Uterus (tissue), 4 donors: Measurements from ENCODE around the gene WNK3. TPM values are rescaled to one million over a fixed set of nuclear protein-coding genes. Genes with fewer than 3 reads are reported as not detected.
A peak's percentile ranks its signal among the peaks of the same experiment; 100 is the strongest.

Experiments used
- DNase-seq, 2 donors: peaks; one replicate each; pipeline ENCODE4 v3.0.0-alpha.2; 2019 to 2020
- H3K27ac ChIP-seq, 2 donors: fragments of 200-600 bp; sonication (generic); 1 replicate in 1 of 2; 2 replicates in 1 of 2; pipeline ENCODE4 v1.5.1; 2016 to 2018
- H3K27me3 ChIP-seq, 2 donors: fragments of 200-600 bp; sonication (generic); one replicate each; pipeline ENCODE4 v1.5.1; 2018 to 2019; ENCODE audit warnings: control low read depth in 1 of 2
- H3K36me3 ChIP-seq, 2 donors: fragments of 200-600 bp; sonication (generic); one replicate each; pipeline ENCODE4 v1.5.1; 2019; ENCODE audit warnings: control low read depth in 1 of 2
- H3K4me1 ChIP-seq, 2 donors: fragments of 200-600 bp; sonication (generic); one replicate each; pipeline ENCODE4 v1.5.1; 2018 to 2019; ENCODE audit warnings: control low read depth in 1 of 2
- H3K4me3 ChIP-seq, 2 donors: fragments of 200-600 bp; sonication (generic); 1 replicate in 1 of 2; 2 replicates in 1 of 2; pipeline ENCODE4 v1.5.1; 2018 to 2019; ENCODE audit warnings: mild to moderate bottlenecking in 1 of 2
- H3K9me3 ChIP-seq, 2 donors: fragments of 200-600 bp; sonication (generic); one replicate each; pipeline ENCODE4 v1.5.1; 2019; ENCODE audit warnings: control low read depth in 1 of 2
- POLR2A ChIP-seq, 2 donors: fragments of 450-650 bp; IDR thresholded peaks; one replicate each; pipeline ENCODE4 v1.6.1; 2016; ENCODE audit warnings: antibody characterized with exemption in 2 of 2, mild to moderate bottlenecking in 1 of 2, moderate library complexity in 1 of 2
- intact Hi-C: fragments of 100-400 bp; cut with DNase I; formaldehyde crosslinking; loops from one replicate; pipeline ENCODE4 v1.15.1; 2023; ENCODE audit warnings: low total_unique reads
- total RNA-seq, 4 donors: library from RNA; depleted of rRNA in 3 of 4; stranded (reverse); fragments of >200 nt in 3 of 4; gene quantifications; one replicate each; pipeline versions ENCODE4 v1.1.0 to v1.2.4, GENCODE V29; 2014 to 2023
- TF ChIP-seq, protein P1 (sequence below), 4 experiments: fragments of 200-600 bp in 2 of 4; fragments of 450-650 bp in 2 of 4; sonication (generic) in 2 of 4; IDR thresholded peaks; one replicate each; pipeline ENCODE4 v1.5.1; 2016 to 2019; ENCODE audit warnings: antibody characterized with exemption in 4 of 4, mild to moderate bottlenecking in 2 of 4, moderate library complexity in 1 of 4
- donor health status: DM: yes; HTN: yes; CAD: no.

The WNK3 gene
- total RNA-seq, 4 donors from 2014 or later = 1.5 to 10.9 (median 4.0) TPM

DNA sequence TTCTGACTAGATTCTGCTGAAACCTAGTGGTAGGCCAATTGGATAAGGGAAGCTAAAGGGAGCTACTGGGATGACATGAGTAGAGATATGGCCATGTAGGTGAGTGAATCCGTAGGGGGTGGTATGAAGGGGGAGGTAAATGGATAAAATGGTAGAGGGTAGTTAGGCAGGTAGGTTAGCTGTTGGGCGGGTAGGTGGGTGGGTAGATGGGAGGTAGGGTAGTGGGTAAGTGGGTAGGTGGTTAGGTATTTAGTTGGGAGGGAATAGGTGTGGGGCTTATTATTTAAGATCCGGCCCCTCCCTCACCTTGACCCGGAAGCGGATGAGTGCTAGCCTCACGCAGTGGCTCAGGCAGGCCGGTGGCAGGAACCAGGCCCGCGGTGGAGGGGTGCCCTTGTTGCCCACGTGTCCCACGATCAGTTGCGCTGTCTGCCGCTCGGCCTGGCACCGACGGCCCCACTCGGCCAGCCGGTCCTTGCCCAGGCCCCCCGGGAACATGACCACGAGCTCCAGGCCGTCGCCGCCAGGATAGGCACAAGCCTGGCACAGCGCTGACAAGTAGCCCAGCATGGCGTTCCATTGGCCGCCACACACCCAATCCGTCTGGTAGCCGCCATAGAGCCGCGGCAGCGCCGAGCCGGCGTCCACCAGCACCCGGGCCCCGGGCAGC is 175.5 kb downstream of the WNK3 start:
- intact Hi-C loops = no loop called here
- H3K4me3 ChIP-seq = peak overlapping the region; percentile 20 to 83
- peak; percentile 43 to 62 for DNase-seq
- TF ChIP-seq, protein P1, sequence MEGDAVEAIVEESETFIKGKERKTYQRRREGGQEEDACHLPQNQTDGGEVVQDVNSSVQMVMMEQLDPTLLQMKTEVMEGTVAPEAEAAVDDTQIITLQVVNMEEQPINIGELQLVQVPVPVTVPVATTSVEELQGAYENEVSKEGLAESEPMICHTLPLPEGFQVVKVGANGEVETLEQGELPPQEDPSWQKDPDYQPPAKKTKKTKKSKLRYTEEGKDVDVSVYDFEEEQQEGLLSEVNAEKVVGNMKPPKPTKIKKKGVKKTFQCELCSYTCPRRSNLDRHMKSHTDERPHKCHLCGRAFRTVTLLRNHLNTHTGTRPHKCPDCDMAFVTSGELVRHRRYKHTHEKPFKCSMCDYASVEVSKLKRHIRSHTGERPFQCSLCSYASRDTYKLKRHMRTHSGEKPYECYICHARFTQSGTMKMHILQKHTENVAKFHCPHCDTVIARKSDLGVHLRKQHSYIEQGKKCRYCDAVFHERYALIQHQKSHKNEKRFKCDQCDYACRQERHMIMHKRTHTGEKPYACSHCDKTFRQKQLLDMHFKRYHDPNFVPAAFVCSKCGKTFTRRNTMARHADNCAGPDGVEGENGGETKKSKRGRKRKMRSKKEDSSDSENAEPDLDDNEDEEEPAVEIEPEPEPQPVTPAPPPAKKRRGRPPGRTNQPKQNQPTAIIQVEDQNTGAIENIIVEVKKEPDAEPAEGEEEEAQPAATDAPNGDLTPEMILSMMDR (IDR thresholded peaks at IDR 0.05) = no peak
- TF ChIP-seq POLR2A (IDR thresholded peaks at IDR 0.05) = no peak
- H3K27ac ChIP-seq = peak overlapping the region; percentile 84 to 89
- no peaks in the 10 kb centered on the region for H3K27me3 ChIP-seq
- H3K4me1 ChIP-seq = no peaks in the 10 kb centered on the region
- H3K9me3 ChIP-seq = no peaks in the 10 kb centered on the region
- H3K36me3 ChIP-seq = no peaks in the 10 kb centered on the region

DNA sequence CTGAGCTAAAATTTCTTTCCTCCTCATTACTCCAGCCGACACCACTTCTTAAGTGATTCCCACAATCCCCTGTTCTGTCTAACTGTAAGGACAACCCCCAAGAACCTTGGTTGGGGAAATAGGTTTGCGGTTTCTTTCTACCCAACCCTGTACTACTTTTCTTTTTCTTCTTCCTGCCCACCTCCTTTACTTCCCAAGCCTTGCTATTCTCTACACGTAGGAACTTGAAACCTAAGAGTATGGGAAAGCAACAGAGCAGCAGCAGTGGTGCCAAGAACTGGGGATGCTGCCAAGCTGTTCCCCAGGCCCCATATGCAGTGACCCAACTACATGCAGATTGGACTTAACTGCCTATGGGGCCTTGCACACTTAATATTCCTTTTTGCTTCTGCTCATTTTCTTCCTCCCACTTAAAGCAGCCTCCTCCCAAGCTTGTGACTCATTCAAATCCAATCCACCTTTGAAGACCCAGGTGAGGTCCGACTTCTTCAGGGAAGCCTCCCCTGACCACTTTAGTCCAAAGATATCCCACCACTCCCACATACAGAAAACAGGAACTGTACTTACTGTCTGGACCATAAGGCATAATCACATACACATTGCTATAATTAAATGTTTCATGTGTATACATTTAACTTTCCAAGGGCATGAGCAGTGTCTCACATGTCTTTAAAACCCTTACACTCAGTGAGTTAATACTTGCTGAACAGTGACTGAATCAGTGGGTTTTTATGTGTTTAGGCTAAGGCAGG is 176.5 kb downstream of the WNK3 start:
- TF ChIP-seq POLR2A (IDR thresholded peaks at IDR 0.05) = no peak
- TF ChIP-seq, protein P1 (IDR thresholded peaks at IDR 0.05) = no peak
- no peaks in the 10 kb centered on the region for H3K4me1 ChIP-seq
- DNase-seq = no peak
- intact Hi-C loops = no loop called here
- no peaks in the 10 kb centered on the region for H3K36me3 ChIP-seq
- no peaks in the 10 kb centered on the region for H3K9me3 ChIP-seq
- no peaks in the 10 kb centered on the region for H3K27me3 ChIP-seq
- H3K4me3 ChIP-seq = peak overlapping the region; percentile 20 to 83
- H3K27ac ChIP-seq = no peak overlapping the region

DNA sequence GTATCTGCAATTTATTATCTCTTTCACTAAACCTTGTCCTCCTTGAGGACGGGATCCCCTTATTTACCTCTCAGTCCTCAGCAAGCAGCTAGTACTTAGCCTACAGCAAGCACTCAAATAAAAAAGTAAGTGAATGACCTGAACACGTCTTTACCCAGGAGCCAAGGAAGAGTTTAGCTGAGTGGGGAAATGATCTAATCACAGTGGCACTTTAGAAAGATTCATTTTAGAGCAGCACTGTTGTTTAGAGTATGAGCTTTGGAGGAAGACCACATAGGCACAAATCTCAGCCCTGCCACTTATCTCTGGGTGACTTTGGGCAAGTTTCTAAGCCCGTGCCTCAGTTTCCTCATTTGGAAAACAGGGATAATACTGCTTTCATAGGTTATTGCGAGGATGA is 177.4 kb downstream of the WNK3 start:
- Histone ChIP-seq H3K9me3 (no peaks in the 10 kb centered on the region), H3K4me1 (no peaks in the 10 kb centered on the region), H3K27ac (no peak overlapping the region), H3K27me3 (no peaks in the 10 kb centered on the region), H3K4me3 (no peak overlapping the region), H3K36me3 (no peaks in the 10 kb centered on the region)
- intact Hi-C loops = no loop called here
- DNase-seq = no peak
- no peak for TF ChIP-seq POLR2A (IDR thresholded peaks at IDR 0.05)
- TF ChIP-seq, protein P1 (IDR thresholded peaks at IDR 0.05) = no peak

DNA sequence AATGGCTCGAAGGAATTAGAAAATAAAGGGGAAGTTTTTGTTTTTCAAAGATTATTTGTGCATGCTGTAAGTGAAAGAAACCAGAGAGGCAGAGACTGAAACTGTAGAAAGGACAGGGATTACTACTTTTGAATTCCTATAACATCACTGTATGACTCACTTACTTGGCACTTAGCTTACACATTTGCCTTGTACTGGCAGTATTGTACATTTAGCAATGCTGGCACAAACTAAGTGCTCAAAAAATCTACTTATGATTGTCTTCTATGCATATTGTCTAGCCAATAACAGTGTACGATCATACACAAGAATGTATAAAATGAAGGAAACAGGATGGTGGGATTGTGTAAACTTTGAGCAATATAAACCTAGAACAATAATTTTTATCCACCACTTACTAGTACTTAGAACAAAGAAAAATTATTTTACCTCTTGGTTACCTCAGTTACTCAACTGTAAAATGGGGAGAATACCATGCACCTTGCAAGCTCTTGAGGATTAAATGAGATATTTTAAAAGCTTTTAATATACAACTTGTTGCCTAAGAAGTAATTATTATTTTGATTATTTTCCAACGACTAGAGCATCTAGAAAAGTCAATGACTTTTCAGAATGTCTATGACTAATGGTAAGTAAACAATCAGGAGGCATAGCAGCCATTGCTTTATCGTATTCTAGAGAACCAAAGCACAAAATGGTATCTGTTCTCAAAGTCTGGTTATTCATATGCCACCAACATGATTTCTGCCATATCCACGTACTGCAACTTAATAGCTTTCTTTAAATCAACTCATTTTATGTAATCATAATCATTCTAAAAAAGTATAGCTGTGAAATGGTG is 179.5 kb downstream of the WNK3 start:
- Histone ChIP-seq H3K4me3 (no peak overlapping the region), H3K9me3 (no peaks in the 10 kb centered on the region), H3K27me3 (no peaks in the 10 kb centered on the region), H3K36me3 (no peaks in the 10 kb centered on the region), H3K4me1 (no peaks in the 10 kb centered on the region), H3K27ac (no peak overlapping the region)
- no peak for TF ChIP-seq POLR2A (IDR thresholded peaks at IDR 0.05)
- TF ChIP-seq, protein P1 (IDR thresholded peaks at IDR 0.05) = no peak
- DNase-seq = no peak
- intact Hi-C loops = no loop called here
